Spinal cord (tissue), 10 donors: ENCODE results near the gene PWWP2A. TPM values are rescaled to one million over a fixed set of nuclear protein-coding genes. Genes with fewer than 3 reads are reported as not detected.
"Not testable (repeated sequence)": the region's sequence is repeated elsewhere in the genome, so short reads cannot be mapped to it uniquely, and the experiment has no call there.

Experiments
- DNase-seq, 6 donors: peaks; one replicate each; pipeline versions ENCODE4 v3.0.0 to v3.0.0-alpha.2; 2013 to 2015; ENCODE audit warnings: low spot score in 6 of 6, low read depth in 4 of 6
- H3K27ac ChIP-seq: one replicate; pipeline ENCODE4 v1.5.1; 2013; ENCODE audit warnings: low read depth, low read length, control low read depth
- H3K27me3 ChIP-seq: one replicate; pipeline ENCODE4 v1.6.1; 2013; ENCODE audit warnings: low read length; ENCODE audit not compliant: control insufficient read depth, insufficient read depth
- H3K36me3 ChIP-seq: one replicate; pipeline ENCODE4 v1.6.1; 2013; ENCODE audit warnings: low read length; ENCODE audit not compliant: control insufficient read depth, insufficient read depth
- H3K4me1 ChIP-seq: one replicate; pipeline ENCODE4 v1.6.1; 2013; ENCODE audit warnings: low read length; ENCODE audit not compliant: control insufficient read depth, insufficient read depth
- H3K4me3 ChIP-seq: one replicate; pipeline ENCODE4 v1.5.1; 2013; ENCODE audit warnings: low read depth, low read length, control low read depth
- H3K9me3 ChIP-seq: one replicate; pipeline ENCODE4 v1.6.1; 2013; ENCODE audit warnings: low read length; ENCODE audit not compliant: control insufficient read depth, insufficient read depth
- WGBS: methylation state at CpG from one replicate; pipeline ENCODE4 v1.1.5; 2013; ENCODE audit warnings: missing lambda C conversion rate; ENCODE audit not compliant: insufficient coverage; 5-methylcytosine and 5-hydroxymethylcytosine counted together
- long read RNA-seq, 4 donors: transcript quantifications; one replicate each; lab custom pipeline, GENCODE V29; 2026
- polyA plus RNA-seq, 2 donors: library from polyadenylated mRNA; unstranded; fragments of 120-200 nt; gene quantifications; one replicate each; pipeline ENCODE4 v1.2.1, GENCODE V29; 2013; ENCODE audit not compliant: insufficient read length in 2 of 2
- total RNA-seq, 2 donors: library from RNA; depleted of rRNA in 1 of 2; stranded (reverse); fragments of 120-200 nt in 1 of 2; fragments of >200 nt in 1 of 2; gene quantifications; one replicate each; pipeline versions ENCODE4 v1.2.3 to v1.2.4, GENCODE V29; 2013 to 2014
- donor health status: healthy.

Gene PWWP2A
- total RNA-seq: 10 to 100 TPM; 34.0 to 34.8 TPM
- 10 to 100 TPM; 22.6 to 23.9 TPM for polyA plus RNA-seq
- long read RNA-seq, donor 1, transcript PWWP2A-201 (2 exons, 3,346 nt): major isoform, 8 of 12 reads
- long read RNA-seq, donor 1, partial matches to known transcripts: 0 of 12 reads
- long read RNA-seq, donor 1, other reads (novel, unspliced or antisense): 0 of 12 reads
- long read RNA-seq, donor 2, partial matches to known transcripts: 0 of 6 reads
- long read RNA-seq, donor 2, other reads (novel, unspliced or antisense): 0 of 6 reads
- long read RNA-seq, donor 3, partial matches to known transcripts: 0 of 5 reads
- long read RNA-seq, donor 3, other reads (novel, unspliced or antisense): 0 of 5 reads
- long read RNA-seq, donor 4, transcript PWWP2A-201 (2 exons, 3,346 nt): major isoform, 5 of 10 reads
- long read RNA-seq, donor 4, partial matches to known transcripts: 0 of 10 reads
- long read RNA-seq, donor 4, other reads (novel, unspliced or antisense): 0 of 10 reads

GRCh38 chr5:160119142-160119904 is at the start of gene PWWP2A:
Gene PWWP2A (minus strand): TSS chr5:160119450. CDS start chr5:160119388, 62 bp downstream.
- Histone ChIP-seq H3K4me3 (peak within 1 kb of the TSS; percentile 68), H3K27me3 (no peaks in the 10 kb centered on the region), H3K4me1 (peaks cover 13% of the 10 kb centered on the region), H3K36me3 (peaks cover 25% of the 10 kb centered on the region), H3K27ac (peak within 1 kb of the TSS; percentile 89), H3K9me3 (no peaks in the 10 kb centered on the region)
- 0% methylated on average over 50 of the region's 55 CpGs for WGBS
- DNase-seq: peak; percentile 100

GRCh38 chr5:160167624-160168165 is 48.4 kb upstream of the PWWP2A start:
- no peak for DNase-seq
- Histone ChIP-seq H3K27me3 (no peaks in the 10 kb centered on the region), H3K36me3 (no peaks in the 10 kb centered on the region), H3K4me3 (no peak overlapping the region), H3K4me1 (peaks cover 13% of the 10 kb centered on the region), H3K27ac (no peak overlapping the region), H3K9me3 (no peaks in the 10 kb centered on the region)
- WGBS: 95% methylated on average over 3 of the region's 3 CpGs

DNA sequence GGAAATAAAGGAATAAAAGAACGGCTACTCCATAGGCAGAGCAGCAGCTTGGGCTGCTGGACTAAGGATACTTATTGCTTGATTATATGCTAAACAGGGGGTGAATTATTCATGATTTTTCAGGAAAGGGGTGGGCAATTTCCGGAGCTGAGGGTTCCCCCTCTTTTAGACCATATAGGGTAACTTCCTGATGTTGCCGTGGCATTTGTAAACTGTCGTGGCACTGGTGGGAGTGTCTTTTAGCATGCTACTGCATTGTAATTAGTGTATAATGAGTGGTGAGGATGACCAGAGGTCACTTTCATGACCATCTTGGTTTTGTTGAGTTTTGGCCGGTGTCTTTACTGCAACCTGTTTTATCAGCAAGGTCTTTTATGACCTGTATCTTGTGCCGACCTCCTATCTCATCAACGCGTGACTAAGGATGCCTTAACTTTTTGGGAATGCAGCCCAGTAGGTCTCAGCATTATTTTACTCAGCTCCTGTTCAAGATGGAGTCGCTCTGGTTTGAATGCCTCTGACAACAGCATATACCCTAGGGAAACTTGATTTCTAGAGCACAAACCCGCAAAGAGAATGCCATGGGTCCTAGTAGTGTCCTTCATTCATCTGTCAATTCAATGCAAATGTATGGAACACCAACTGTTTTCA is 47.8 kb upstream of the PWWP2A start:
- Histone ChIP-seq H3K27ac (no peak overlapping the region), H3K27me3 (no peaks in the 10 kb centered on the region)
- 52% methylated on average over 7 of the region's 10 CpGs for WGBS

DNA sequence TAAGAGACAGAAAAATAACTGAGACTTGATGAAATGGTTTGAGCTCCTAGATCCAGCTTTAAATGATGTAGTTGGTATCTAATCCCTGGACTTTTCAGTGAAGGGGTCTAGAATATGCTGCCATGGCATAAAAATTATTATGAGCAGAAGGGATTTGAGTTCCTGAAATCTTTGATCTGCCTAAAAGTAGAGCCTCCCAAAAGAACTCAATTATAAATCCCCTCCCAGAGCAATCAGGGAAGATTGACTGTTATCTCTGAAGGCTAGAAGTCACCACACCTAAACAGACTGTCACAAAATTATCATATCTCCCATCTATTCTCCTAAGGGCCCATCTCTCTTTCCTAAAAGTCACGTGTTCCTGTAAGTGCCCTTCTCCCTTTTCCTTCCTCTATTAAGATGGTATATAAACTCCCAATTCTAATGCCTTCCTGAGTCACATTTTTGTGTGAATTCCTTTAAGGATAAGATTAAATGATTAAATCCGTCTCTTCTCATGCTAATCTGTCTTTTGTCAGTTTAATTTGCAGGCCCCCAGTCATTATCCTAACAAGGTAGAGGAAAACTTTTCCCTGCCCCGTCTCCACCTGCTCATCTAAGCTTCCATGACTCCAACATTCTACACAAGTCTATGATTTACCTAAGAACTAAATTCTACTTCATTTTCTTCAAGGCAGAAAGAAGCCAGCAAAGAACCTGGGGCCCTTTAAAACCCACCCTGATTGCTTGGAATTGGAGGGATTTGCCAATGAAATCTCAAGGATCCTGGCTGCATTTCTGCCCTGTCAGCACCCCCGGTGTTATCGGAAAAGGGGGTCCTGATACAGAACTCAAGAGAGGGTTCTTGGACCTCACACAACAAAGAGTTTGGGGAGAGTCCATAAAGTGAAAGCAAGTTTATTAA is 47.1 kb upstream of the PWWP2A start:
- Histone ChIP-seq H3K9me3 (no peaks in the 10 kb centered on the region), H3K27me3 (no peaks in the 10 kb centered on the region), H3K36me3 (no peaks in the 10 kb centered on the region), H3K4me1 (peaks cover 13% of the 10 kb centered on the region), H3K27ac (peak overlapping the region; percentile 95), H3K4me3 (no peak overlapping the region)
- no peak for DNase-seq
- WGBS: 57% methylated on average over 3 of the region's 5 CpGs

More for the DNA sequence above, 47.8 kb upstream of the PWWP2A start:
- Histone ChIP-seq H3K9me3 (no peaks in the 10 kb centered on the region), H3K36me3 (no peaks in the 10 kb centered on the region), H3K4me1 (peaks cover 13% of the 10 kb centered on the region), H3K4me3 (no peak overlapping the region)
- no peak for DNase-seq

DNA sequence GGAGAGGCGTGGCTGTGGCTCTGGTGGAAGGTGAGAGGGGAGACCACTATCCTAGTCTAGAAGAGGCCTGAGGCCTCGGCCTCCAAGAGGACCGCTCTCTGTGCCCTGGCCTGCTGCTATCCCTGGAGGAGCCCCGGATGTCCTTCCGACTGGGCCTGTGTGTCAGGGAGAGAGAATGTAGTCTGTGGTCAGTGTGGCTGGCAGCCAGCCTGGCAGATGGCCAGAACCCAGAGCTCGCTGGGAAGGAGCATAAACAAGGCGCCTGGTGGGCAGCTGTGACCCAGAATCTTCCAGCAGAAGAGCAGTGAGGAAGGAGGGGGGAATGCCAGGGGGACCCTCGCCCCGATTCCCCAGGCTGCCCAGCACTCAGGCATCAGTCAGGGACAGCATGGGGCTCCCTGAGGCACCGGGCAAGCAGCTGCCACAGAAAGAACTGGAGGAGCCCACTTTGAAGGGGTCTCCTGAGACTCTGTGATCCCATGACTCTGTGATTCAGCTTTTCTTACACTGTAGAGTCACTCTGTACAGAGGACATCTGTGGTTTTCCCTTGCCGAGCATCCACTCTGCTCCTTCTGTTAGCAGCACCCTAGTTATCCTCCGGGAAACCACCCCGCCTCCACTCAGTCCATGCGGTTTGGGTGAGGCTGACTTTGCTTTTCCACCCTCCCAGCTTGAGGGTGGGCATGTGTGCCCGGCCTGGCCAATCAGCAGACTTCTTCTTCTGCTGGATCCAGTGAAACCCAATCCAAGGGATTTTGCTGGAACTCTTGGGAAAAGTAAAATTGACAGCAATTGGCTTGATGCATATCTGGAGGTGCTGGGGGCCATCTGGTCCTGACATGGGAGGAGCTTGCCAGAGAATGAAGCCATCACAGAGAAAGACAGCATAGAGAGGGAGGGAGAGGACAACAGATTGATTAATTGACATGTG is 46.2 kb upstream of the PWWP2A start:
- Histone ChIP-seq H3K4me3 (no peak overlapping the region), H3K36me3 (no peaks in the 10 kb centered on the region)

DNA sequence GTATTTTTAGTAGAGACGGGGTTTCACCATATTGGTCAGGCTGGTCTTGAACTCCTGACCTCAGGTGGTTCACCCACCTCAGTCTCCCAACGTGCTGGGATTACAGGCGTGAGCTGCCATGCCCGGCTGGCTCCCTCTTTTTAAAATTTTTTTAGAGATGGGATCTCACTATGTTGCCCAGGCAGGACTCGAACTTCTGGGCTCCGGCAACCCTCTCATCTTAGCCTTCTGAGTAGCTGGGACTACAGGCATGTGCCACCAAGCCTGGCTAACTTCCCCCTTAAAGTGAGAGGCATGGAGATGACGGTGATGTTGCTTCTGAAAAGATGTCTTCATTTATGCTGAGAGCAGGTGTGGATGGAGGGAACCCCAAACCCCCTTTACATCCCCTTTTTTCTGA is 43.7 kb upstream of the PWWP2A start:
- peaks cover 25% of the 10 kb centered on the region for H3K4me1 ChIP-seq
- no peaks in the 10 kb centered on the region for H3K9me3 ChIP-seq
- H3K27me3 ChIP-seq: no peaks in the 10 kb centered on the region
- no peak for DNase-seq
- 100% methylated on average over 3 of the region's 7 CpGs for WGBS
- no peaks in the 10 kb centered on the region for H3K36me3 ChIP-seq
- H3K4me3 ChIP-seq: no peak overlapping the region
- H3K27ac ChIP-seq: no peak overlapping the region

More for the DNA sequence above, 46.2 kb upstream of the PWWP2A start:
- Histone ChIP-seq H3K27me3 (no peaks in the 10 kb centered on the region), H3K27ac (peak overlapping the region; percentile 95), H3K9me3 (no peaks in the 10 kb centered on the region), H3K4me1 (peaks cover 19% of the 10 kb centered on the region)
- peak in 4 of 6 donors; percentile 58 to 87 (median 72) for DNase-seq
- 24% methylated on average over 14 of the region's 15 CpGs for WGBS

DNA sequence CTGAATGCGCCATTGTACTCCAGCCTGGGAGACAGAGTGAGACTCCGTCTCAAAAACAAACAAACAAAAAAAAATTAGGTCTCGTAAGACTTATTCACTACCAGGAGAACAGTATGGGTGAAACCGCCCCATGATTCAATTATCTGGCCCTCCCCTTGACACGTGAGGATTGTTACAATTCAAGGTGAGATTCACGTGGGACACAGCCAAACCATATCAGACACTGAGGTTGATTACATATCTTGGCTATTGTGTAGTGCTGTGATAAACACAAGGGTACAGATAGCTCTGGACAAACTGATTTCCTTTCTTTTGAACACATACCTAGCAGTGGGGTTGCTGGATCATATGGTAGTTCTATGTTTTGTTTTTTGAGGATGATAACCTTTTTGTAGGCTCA is 42.4 kb upstream of the PWWP2A start:
- 86% methylated on average over 5 of the region's 6 CpGs for WGBS
- Histone ChIP-seq H3K27me3 (no peaks in the 10 kb centered on the region), H3K9me3 (no peaks in the 10 kb centered on the region), H3K36me3 (no peaks in the 10 kb centered on the region), H3K27ac (no peak overlapping the region), H3K4me3 (no peak overlapping the region), H3K4me1 (peaks cover 25% of the 10 kb centered on the region)
- DNase-seq: no peak

GRCh38 chr5:160160875-160161274 is 41.6 kb upstream of the PWWP2A start:
- not testable (repeated sequence) for H3K27ac ChIP-seq, H3K36me3 ChIP-seq, DNase-seq, H3K27me3 ChIP-seq, H3K4me3 ChIP-seq, H3K9me3 ChIP-seq
- 100% methylated on average over 1 of the region's 3 CpGs for WGBS
- peaks cover 25% of the 10 kb centered on the region for H3K4me1 ChIP-seq
